IMR-90 (cell line): ENCODE data around the gene SLC17A5.

ENCODE experiments used
- CTCF ChIP-seq: conservative IDR thresholded peaks from 2 replicates; pipeline ENCODE4 v1.5.1; 2012; ENCODE audit warnings: mild to moderate bottlenecking, low read depth, low read length, improper control_type of control experiment
- POLR2A ChIP-seq: IDR thresholded peaks from 2 replicates; pipeline ENCODE4 v1.6.1; 2012; ENCODE audit warnings: mild to moderate bottlenecking, low read depth, low read length
- RAD21 ChIP-seq: IDR thresholded peaks from 2 replicates; pipeline ENCODE4 v1.6.1; 2012; ENCODE audit warnings: low read length, improper control_type of control experiment

DNA sequence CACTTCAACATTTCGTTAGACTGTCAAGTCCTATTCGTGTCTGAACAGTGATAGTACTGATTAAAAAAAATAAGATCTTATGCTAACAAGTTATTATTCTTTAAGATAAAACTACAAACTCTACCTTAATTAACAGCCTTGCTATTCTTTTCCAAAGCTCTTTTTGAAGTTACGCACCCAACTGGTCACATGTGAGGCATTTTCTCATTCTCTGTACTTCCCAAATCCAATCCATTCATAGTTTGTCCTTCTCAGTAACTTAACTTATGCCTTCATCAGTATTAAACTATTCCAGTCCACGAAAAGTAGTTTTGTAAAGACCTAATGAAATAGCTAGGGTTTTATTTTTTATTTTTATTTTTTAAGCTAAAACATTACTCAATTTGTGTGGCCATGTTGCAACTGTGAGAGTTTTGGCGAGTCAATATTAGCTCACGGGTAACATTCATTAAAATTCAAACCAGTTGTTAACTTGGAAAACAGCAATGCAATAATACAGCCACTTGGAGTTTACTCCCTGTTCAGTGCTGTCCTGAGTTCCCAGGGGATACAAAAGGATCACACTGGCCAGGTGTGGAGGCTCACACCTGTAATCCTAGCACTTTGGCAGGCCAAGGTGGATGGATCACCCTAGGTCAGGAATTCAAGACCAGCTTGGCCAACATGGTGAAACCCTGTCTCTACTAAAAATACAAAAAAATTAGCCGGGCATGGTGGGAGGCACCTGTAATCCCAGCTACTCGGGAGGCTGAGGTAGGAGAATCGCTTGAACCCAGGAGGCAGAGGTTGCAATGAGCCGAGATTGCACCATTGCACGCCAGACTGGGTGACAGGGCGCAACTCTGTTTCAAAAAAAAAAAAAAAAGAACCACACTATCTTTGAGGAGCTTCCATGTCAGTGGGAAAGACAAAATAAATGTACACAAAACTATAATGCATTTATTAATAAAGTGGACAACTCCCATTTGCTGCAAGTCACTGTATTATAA lies 105.0 kb downstream of the SLC17A5 start:
- TF ChIP-seq CTCF = no peak
- TF ChIP-seq POLR2A = no peak
- TF ChIP-seq RAD21 = no peak
